ENCODE data around the gene TUBB8B.
"Not testable (repeated sequence)": the region's sequence is repeated elsewhere in the genome, so short reads cannot be mapped to it uniquely, and the experiment has no call there.

GRCh38 chr18:96767-97131, 47.3 kb upstream of the TUBB8B start:
- TF ChIP-seq CTCF (optimal IDR thresholded peaks at IDR 0.05 in 1 of 3, IDR thresholded peaks at IDR 0.05 in 1 of 3, conservative IDR thresholded peaks at IDR 0.05 in 1 of 3; ENCODE audit: extremely low read depth in 1 of 3, insufficient read depth in 2 of 3, low read length in 3 of 3); EZH2 (IDR thresholded peaks at IDR 0.05; ENCODE audit: low read length): not testable (repeated sequence)
